GM18868 (cell line): ENCODE data around the gene SUCNR1.
"Not testable (repeated sequence)": the region's sequence is repeated elsewhere in the genome, so short reads cannot be mapped to it uniquely, and the experiment has no call there.

Source experiments
- ATAC-seq: cut with Tn5 transposase; IDR thresholded peaks from one replicate; pipeline ENCODE4 v1.9.1; 2021; ENCODE audit warnings: mild to moderate bottlenecking, moderate library complexity; ENCODE audit not compliant: unreplicated experiment

SUCNR1 gene, protein sequence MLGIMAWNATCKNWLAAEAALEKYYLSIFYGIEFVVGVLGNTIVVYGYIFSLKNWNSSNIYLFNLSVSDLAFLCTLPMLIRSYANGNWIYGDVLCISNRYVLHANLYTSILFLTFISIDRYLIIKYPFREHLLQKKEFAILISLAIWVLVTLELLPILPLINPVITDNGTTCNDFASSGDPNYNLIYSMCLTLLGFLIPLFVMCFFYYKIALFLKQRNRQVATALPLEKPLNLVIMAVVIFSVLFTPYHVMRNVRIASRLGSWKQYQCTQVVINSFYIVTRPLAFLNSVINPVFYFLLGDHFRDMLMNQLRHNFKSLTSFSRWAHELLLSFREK

DNA sequence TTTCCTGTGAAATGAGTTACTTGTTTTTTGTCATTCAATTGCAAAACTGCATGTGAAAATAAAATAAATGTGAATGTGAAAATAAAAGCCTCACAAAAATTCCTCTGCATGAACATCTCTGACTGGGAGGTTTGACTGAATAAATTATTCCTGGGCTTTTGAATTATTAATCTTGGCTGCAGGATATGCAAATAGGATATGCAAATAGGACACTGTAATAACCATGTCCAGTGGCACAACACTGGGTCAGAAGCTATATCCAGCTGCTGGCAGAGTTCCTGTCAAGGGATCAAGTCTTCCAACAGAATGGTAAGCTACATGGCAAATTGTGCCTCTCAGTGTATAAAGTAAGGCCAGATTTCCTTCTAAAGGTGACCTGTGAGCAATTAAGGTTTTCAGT lies at the start of gene SUCNR1:
Gene SUCNR1, plus strand, starts transcription at position 246 of the 400 bp plus-strand sequence. CDS start 6,250 bp downstream, outside the sequence.
- no peak for ATAC-seq

DNA sequence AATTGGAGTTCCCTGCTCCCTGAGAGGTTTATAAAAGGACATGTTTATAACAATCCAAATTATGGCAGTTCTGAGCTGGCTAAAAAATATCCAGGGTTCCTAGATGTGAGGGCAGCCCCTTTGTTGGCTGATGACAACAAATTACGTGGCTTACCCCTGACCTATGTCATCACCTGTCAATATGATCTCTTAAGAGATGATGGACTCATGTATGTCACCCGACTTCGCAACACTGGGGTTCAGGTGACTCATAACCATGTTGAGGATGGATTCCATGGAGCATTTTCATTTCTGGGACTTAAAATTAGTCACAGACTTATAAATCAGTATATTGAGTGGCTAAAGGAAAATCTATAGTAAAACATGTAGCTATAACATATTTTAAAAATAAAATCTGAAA lies 45.6 kb upstream of the SUCNR1 start:
- no peak for ATAC-seq

DNA sequence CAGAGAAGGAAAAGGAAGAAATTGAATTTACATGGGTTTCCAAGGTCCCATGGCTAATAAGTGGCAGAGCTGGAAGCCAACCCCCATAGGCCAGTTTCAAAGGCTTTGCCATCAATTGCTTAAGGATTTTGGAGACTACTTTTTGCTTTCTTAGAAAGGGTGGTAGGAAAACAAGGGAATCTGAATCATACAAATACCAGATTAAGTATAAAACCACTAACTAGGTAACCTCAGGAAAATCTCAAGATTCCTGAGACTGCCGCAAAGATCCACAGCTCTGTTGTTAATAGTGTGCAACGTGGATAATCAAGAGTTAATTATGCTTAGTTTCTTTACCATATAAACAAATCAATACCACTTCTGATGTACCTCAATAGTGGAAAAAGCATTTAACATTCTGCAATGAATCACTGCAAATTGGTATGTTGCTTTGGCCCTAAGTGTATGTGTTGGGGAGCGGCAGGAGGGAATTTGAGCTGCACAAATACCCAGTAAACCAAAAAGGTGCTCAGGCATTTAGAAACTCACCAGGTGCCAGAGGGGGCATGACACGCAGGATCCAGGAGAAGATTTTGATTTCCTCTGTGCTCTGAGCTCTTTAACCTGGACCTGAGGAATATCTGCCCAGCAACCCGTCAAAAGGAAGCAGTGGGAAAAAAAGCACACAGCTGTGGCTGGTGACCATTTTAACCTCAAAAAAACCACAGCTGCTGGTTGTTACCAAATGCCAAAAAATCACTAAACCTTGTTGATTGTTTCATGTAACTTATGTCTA lies 37.5 kb upstream of the SUCNR1 start:
- ATAC-seq: no peak

DNA sequence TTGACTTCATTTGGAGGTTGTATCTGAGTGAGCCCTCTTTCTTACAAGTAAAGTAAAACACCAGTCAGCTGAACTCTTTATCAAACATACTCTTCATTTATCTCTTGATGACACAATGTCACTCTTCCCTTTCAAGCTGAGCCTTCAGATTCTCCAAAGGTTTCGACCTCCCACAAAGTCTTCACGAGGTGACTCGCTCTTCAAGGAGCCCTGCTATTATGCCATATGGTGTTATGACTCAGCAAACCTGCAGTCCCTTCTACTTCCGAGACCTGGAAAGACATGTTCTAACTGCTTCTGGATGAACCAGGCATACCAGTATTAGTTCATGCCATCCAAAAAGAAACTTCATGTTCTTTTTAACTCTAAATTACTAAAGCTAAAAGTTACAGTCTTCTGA lies 36.4 kb upstream of the SUCNR1 start:
- ATAC-seq: no peak

DNA sequence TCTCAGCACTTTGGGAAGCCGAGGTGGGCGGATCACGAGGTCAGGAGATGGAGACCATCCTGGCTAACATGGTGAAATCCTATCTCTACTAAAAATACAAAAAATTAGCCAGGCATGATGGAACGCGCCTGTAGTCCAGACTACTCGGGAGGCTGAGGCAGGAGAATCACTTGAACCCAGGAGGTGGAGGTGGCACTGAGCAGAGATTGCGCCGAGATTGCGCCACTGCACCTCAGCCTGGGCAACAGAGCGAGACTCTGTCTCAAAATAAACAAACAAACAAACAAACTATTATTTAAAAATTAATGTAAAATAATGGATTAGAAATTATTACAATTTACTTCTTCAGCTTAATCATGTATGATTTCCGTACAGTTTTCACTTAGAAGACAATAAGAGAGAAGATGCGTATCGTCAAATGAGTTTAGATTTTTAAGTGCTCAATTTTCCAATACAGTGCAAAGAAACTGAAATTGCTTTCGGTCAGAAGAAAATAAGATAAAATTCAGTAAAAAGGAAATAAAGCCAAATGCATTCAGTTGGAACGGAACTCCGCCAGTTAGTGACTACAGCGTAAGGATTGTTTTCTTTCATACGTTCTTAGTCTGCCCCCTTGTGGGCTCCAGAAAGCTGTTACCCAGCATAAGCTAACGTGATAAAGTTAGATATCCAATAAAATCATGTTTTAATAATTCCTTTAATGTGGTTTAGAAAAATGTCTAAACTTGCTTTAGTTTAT lies 34.7 kb upstream of the SUCNR1 start:
- peak; percentile 86 for ATAC-seq

DNA sequence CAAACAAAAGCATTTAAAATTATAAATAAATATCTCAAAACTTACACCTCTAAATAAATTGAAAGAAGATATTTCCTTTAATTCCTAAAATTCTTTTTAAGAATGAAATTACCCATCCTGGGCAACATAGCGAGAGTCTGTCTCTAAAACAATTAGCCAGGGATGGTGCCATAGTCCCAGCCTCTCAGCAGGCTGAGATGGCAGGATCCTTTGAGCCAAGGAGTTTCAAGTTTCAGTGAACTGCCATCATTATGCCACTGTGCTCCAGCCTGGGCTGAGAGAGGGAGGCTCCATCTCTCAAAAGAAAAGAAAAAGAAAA lies 34.2 kb upstream of the SUCNR1 start:
- ATAC-seq: no peak

DNA sequence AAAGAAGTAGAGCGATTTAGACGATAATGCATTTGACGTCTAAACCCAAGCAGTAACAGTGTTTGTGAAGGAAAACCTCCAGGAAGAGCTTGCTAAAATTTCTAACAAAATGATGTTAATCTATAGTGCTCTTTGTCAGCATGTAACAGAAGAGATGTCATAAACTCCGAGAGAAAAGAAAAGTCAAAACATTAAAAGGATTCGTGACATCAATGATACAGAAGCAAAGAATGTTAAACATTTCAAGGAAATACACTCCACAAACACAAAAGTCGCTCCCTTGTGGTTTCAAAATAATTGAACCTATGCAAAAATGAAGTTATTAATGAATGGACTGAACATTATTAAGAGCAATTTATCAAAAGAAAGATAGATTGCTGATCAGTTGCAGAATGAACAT lies 31.6 kb upstream of the SUCNR1 start:
- ATAC-seq: no peak

DNA sequence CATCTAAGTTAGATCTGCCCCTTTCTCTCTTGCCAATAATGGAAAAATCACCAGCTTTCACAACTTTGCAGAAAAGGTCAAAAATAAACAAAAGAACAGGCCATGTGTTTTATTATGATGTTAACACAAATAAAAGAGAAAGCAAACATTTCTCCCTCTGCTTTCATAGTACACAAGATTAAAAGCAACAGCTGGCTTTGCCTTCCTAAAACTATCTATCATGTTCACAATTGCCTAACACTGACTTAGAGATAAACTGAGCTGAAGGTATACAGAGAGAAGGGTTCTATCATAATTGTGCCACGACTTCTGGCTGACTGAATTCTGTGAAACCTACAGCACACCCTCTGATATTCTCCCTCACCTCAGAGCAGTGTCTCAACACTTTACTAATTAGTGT lies 30.2 kb upstream of the SUCNR1 start:
- no peak for ATAC-seq

DNA sequence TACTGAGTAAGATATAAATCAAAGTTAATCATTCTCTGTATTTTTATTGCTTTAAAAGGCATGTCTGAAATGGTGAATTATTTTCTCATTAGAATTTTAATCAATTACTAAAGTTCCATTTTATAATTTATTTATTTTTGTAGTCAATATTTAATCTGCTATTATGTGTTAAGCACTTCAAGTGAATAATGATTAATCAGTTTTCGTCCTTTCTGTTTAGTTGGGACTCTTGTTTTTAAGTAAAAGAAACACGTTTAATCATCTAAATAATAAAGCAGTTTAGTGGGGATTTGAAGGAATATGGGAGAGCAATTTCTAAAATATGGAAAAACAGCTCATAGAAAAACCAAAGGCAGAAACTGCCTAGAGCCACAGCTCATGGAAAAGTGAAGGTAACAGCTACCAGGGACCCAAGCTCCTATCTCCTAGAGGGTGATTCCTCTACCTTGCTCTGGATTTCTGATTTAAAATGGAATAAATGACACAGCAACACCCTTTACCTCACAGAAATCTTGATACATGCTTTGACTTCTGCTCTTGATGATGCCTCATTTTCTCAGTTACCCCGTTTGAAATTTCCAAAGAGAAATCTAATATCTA lies 28.0 kb upstream of the SUCNR1 start:
- ATAC-seq: no peak

DNA sequence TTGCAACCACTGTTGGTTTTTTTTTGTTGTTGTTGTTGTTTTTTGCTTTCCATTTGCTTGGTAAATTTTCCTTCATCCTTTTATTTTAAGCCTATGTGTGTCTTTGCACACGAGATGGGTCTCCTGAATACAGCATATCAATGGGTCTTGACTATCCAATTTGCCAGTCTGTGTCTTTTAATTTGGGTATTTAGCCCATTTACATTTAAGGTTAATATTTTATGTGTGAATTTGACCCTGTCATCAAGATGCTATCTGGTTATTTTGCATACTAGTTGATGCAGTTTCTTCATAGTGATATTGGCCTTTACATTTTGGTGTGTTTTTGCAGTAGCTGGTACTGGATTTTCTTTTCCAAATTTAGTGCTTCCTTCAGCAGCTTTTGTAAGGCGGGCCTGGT lies 23.4 kb upstream of the SUCNR1 start:
- not testable (repeated sequence) for ATAC-seq

DNA sequence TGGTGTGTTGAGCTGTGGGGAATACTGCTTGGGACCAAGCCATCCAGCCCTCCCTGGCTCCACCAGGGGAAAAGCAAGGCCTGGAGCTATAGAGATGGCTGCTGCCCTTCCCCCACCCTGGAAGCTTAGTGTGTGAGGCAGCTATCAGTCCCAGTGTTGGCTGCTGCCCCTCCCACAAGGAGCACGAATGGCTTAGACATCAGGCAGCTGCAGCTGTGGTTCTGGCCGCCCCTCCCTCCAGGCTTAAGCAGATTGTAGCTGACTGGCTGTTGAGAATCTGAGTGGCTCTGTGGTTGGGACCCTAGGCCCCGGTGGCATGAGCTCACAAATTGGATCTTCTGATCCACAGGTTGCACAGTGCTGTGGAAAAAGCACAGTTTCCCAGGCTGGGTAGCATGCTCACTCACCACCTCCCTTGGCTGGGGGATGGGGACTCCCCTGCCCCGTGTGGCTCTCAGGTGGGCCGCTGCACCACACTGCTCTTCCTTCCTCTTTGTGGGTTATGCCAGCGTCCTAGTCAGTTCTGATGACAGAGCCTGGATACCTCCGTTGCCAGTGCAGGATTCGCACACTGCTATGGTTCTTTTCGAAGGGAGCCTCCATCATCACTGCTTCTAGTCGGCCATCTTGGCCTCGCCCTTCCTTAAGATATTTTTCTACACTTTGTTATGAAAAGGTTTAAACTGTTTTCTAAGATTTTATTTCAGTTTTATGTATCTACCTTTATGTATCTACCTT lies 21.2 kb upstream of the SUCNR1 start:
- ATAC-seq: no peak

DNA sequence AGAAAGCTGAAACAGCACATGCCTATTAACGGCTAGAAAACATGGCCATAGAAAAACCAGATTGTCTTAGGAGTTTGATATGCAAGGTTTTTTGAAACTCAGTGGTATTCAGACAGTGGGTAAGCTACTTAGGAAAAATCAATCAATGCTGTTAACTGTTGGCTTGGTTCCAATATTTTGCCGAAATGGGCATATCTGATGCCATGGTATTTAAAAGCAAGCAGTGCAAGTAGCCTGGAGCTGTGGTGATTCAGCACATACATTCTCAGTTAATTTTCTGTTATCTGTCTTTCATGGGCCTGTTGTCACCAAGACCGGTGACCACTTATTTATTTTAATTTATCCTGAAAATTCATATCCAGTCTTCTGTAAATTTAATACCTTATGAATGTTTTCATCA lies 17.3 kb upstream of the SUCNR1 start:
- ATAC-seq: no peak

DNA sequence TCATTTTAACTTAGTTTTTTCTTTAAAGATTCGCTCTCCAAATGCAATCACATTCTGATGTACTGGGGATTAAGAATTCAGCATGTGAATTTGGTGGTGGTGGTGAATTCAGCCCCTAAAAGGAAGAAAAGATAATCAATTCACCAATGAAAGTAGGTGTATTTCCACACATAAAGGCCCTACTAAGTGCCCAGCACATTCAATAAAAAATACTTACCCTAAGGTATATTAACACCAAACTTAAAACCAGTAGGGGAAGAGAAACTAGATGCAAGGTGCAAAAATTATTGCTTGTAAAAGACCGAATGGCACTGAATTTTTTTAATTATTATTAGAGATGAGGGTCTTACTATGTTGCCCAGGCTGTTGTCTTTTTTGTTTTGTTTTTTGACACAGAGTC lies 16.8 kb upstream of the SUCNR1 start:
- no peak for ATAC-seq

DNA sequence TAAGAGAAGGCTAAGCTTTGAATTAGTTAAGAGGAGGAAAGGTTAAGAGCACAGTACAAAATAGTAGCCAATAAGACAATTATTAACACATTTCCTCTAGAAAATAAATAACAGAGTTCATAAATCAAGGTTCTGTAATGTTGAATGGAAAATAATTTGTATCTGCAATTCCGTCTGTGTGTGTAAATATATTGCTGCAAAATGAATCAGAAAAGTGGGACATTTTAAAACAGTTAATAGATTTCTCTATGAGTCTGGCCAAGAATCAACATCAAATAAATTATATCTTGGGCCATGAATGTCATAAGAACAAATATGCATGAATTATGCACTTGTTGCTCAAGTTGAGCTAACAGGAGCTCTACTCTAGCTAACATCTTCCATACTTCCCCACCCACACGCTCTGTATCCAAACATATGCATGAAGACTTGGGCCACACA lies 14.2 kb upstream of the SUCNR1 start:
- no peak for ATAC-seq

DNA sequence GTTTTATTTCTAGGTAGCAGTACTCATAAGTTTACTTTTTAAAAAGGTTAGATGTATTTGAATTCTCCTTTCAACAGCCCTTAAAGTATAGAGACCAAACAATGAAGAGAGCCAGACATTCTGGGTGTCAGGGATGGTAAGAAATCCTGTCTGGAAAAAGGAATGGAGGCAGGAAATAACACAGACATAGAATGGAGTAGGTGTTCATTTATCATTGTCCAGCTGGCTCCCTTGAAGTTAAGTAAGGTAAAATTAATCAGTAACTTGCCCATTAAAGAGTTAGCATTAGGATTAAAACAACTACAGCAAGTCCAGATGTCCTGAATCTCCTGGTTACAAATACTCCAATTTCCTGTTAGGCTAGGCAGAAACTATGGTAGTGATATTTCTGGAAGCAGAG lies 13.5 kb upstream of the SUCNR1 start:
- ATAC-seq: no peak

DNA sequence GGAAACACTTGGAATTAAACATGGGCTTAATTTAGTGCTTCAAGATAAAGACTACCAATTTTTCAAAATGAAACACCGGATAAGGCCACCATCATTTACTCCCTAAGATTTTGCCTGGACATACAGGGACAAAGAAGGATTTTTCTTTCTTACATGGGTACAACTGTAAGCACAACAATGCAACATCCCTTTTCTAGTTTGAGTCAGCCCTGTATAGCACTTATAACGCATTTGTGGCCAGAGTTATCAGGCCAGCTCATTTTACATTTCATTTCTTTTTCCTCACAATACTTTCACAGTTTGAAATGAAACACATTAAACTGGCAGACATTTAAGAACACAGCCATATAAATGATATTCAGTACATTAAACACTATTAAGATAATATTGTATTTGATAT lies 9.8 kb upstream of the SUCNR1 start:
- no peak for ATAC-seq

DNA sequence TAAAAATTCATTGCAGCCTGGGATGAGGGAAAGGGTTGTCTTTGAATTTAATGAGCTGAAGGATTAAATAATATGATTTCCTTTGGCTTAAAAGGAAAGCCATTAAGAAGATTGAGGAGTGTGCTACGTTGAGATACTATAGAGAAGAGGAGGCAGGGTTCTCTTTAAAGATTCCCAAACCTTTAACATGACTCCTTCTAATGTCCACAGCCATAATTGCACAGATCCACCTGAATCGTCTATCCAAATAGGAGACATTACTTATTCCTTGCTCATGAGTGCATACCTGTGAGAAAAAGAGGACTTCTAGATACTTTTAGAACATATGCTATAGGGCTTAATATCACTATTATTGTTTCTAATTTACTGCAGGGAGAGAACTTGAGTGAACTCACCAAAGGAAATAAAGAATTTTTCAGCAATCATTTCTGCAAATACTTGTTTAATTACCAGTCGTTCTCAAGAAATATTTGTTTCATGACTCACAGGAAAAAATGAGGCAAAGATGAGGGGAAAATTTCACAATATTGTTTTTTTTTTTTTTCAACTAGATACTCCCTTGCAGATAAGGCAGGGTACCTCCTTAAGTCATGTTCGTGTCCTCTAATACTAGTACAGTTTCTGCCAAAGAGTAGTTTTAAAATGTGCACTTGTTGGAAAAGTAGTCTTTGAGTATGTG lies 8.9 kb upstream of the SUCNR1 start:
- no peak for ATAC-seq

DNA sequence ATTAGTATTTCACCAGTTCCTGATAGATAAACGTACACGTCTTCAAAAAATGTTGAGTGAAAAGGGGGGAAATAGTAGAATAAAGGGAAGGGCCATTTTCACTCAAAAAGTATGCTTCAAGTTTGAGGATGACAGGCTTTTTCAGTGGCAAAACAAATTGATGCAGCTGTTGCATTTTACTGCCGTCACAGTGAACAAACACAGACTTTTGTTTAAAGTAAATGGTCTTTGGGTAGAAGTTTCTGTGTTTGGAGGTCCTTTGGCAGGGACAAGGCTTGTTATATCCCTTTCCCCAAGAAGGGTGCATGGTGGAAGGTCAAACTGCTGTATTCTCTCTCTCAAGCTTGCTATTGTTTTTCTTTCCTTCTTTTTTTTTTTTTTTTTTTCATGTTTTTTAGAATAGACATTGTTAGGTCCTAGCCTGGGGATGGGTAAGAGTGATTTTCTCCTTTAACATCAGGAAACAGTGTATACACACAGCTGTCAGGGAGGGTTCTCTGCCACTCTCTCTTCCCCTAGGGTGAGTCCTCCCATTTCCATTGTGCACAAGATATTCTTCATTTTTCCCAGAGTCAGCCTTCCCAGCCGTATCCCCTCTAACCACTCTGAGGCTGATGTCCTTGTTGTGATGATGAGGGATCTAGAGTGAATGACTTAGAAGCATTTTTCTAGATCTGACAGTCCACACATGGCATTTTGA lies 6.6 kb upstream of the SUCNR1 start:
- no peak for ATAC-seq

DNA sequence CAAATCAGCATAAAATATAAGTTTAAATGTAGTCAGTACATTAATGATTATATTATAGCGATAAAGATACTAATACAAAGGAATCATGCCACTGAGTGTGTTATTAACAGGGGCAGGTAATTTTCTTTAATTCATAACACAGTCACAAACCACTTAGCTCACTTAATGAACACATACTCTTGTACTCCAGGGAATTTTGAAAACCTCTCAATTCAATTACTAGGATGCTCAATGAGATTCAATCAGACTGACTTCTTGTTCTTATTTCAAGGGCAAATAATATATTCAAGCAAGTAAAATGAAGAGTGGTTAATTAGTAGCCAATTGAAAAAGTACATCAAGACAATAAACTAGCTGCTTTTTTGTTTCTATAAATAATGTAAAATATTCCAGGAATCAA lies 5.8 kb upstream of the SUCNR1 start:
- no peak for ATAC-seq

DNA sequence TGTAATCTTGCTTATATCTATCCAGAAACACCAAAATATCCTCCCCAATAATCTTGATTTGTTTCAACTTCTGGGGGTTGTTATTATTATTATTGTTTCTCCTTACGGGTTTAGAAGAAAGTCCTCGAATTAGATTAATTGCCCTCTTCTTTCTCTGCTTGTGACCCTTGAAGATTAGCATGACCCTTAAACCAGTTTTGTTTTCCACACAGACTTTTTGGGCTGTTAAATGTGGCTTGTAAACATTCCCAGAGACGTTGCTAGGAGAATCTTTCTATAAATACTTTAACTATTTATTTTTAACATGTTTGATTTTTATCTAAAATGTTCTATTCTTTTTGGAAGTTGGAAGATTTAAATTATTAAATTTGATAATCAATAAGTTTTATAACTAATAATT lies 4.3 kb upstream of the SUCNR1 start:
- no peak for ATAC-seq
